ENCODE data around the gene ATXN1.
"Not testable (repeated sequence)": the region's sequence is repeated elsewhere in the genome, so short reads cannot be mapped to it uniquely, and the experiment has no call there.

The ATXN1 gene

GRCh38 chr6:16760516-16761470, at the start of gene ATXN1:
Gene ATXN1, minus strand, starts transcription at chr6:16761460.
- DNase-seq: no peak

DNA sequence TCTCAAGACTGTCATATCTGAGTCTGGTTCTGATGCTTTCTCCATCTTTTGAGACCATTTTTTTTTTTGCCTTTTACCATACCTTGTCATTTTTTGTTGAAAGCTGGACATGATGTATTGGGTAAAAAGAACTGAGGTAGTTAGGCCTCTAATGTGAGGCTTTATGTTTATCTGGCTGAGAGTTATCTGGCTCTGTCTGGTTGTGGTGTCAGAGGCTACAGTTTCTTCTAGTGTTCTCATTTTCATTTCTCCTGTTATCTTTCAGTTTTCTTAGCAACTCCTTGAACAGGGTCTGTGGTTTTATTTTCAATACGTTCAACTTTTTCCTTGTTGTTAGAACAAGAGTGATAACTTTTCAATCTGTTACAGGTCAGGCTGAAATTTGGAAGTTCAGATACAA, 49.2 kb upstream of the ATXN1 start:
- no peak for DNase-seq

GRCh38 chr6:16809753-16810358, 48.6 kb upstream of the ATXN1 start:
- no peak for DNase-seq

GRCh38 chr6:16807956-16808355, 46.7 kb upstream of the ATXN1 start:
- no peak for DNase-seq

GRCh38 chr6:16806363-16806762, 45.1 kb upstream of the ATXN1 start:
- no peak for DNase-seq

GRCh38 chr6:16805243-16805950, 44.1 kb upstream of the ATXN1 start:
- DNase-seq: no peak

- DNase-seq: no peak
Observed at GRCh38 chr6:16804546-16805242, 43.4 kb upstream of the ATXN1 start.

DNA sequence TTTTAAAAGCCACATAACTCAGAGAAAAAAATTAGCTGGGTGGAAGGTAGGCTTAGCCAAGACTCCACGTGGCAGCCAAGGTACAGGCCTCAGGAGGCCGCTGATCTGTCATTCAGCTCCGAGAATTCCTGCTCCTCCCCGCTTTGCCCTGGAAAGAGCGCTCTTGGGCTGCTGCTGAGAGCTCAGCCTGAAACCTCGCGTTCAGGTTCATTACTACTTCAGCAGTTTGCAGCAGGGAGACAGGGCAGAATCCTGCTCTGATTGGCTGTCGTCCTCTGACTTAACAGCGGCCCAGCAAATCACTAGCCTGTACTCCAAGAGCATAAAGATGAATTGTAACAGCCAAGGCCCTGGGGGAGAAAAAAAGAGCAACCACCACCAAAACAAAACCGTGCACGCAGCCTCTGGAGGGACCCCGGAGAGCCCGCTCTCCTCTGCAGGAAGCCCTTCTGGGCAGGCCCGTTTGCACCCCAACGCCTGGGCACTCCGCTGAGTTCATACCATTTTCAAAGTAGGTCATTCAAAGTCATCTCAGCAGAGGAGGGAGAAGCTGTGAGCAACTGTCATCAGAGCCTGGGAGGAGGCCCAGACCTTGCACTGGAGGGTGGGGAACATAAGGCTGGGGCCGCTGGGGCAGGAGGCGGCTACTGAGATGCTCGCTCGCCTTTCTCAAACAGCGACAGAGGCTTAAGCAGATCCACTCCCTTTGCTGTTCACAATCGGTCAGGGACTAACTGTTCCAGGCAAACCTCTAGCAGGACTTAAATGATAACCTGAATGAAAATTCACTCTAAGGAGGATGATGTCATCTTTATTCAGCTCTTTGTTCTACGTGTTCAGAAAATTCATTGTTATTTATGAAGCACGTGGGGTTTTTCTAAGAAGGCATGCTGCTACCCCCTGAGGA, 42.3 kb upstream of the ATXN1 start:
- no peak for DNase-seq

DNA sequence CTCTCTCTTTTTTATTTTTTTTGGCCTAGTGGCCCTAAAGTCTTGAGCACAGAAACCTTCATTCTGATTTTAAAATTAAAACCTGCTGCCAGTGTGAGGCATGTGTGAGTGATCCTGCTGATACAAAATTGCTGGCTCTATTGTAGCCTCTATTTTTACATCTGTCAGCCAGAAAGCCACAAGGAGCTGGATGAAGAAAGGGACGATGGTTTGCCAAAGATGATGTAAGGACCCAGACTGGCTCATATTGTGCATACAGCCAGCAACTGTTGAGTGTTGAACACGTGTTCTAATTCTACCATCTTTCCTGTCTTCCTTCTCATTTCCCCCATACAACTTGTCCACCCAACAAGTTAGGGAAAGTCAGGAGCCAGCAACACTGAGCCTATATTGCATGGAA, 40.8 kb upstream of the ATXN1 start:
- DNase-seq: no peak

GRCh38 chr6:16800942-16801341, 39.7 kb upstream of the ATXN1 start:
- DNase-seq: no peak

GRCh38 chr6:16800341-16800740, 39.1 kb upstream of the ATXN1 start:
- DNase-seq: no peak

DNA sequence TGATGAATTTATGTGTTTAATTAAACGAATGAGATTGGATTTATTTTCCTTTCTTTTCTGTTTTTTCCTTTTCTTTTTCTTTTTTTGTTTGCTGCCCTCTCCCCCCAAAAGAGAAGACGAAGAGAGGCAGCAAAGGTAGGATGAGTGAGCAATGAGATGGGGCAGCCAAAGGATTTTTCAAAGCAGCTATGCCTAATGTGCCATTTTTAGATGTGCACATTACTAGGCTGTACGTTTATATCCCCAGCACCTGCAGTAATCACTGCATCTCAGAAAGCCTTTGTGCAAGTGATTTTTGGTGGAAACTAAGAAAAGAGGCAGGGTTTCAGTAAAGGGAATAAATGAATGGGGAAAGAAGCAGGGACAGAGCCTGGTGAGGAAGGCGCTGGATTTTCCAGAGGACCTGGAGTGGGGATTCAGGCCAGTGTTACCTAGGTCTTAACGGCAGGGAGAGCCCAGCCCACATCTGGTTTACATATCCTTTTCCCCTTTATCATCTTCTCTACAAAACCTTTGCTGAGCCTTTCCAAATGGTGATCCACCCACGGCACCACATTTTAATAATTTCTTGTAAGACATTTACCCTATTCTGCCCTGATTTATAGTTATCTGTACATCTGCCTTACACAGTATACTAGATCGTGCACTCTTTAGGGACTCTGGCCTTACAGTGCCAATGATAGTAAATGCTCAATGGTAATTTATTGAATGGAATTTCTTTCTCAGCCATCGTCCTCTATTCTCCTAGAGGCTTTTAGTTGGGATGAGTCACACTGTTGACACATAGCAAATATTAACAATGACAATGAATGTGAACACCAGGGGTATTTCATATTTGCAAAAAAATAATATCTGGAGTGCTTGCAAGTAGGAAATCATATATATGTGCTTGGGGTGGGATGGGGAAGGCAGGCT, 38.3 kb upstream of the ATXN1 start:
- no peak for DNase-seq

DNA sequence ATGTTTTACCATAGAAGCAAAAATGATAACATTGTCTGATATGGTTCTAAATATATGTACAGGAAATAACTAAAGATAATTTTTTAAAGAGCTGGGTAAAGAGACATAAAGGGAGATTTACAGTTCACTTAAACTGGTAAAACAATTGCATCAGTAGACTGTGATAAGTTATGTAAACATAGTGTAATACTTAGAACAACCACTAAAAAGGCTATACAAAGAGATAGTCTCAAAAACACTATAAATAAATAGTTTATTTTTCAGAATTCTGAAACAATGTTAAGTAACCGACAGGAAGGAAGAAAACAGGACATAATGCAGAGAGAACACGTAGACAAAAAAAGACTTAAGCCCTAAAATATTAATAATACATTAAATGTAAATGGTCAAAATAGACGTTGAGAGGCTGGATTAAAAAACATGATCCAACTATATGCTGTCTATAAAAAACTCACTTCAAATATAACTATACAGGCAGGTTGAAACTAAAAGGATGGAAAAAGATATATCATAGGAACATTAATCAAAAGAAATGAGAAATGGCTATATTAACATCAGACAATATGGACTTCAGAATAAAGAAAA, 32.7 kb upstream of the ATXN1 start:
- DNase-seq: no peak

DNA sequence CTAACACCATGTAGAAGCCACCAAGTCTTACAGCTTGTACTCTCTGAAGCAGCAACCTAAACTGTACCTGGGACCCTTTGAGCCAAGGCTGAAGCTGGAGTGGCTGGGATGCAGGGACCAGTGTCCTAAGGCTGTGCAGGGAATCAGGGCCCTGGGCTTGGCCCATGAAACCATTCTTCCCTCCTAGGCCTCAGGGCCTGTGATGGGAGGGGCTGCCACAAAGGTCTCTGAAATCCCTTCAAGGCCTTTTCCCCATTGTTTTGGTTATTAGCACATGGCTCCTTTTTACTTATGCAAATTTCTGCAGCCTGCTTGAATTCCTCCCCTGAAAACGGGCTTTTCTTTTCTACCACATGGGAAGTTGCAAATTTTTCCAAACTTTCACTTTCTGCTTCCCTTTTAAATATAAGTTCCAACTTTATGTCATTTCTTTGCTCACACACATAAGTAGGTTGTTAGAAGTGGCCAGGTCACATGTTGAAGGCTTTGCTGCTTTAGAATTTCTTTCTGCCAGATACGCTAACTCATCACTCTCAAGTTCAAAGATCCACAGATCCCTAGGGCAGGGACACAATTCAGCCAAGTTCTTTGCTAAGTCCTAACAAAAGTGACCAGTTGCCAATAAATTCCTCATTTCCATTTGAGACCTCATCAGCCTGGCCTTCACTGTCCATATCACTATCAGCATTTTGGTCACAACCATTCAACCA, 28.2 kb upstream of the ATXN1 start:
- DNase-seq: no peak

- no peak for DNase-seq
Observed at GRCh38 chr6:16787128-16787682, 25.9 kb upstream of the ATXN1 start.

- no peak for DNase-seq
Observed at GRCh38 chr6:16785496-16785895, 24.2 kb upstream of the ATXN1 start.

- not testable (repeated sequence) for DNase-seq
Observed at GRCh38 chr6:16784957-16785356, 23.7 kb upstream of the ATXN1 start.

DNA sequence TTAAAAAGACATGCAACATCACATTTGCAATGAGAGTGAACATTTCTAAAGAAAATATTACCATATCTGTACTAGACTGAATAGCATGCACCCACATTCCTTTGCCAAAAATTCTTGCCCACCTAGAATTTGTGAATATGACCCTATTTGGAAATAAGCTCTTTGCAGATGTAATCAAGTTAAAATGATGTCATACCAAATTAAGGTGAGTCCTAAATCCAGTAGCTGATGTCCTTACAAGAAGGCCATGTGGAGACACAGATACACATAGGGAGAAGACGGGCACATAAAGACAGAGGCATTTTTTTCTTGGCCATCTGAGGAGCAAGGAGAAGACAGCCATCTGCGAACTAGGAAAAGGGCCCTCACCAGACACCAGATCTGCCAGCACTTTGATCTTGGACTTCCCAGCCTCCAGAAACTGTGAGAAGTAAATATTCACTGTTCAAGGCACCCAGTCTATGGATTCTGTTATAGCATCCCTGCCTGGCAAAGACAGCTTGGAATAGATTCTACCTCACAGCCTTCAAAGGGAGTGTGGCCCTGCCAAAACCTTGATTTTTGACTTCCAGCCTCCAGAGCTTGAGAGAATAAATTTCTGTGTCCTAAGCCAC, 22.8 kb upstream of the ATXN1 start:
- no peak for DNase-seq

DNA sequence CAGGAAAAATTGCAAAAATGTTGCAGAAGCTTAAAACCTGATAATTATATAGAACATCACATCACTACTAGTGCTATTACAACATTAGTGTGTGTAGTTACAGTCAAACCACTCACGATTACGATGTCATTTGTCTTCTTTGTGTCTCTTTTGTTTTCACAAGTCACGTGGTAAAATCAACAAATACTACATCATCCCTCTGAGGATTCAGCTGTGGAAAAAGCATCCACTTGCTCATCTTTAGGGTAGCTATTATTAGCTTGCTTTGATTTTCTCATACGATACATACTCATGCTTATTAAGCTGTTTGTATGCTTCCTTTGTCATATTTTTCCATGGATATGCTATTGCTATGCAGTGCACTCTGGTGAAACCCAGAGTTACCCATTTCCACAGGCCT, 22.2 kb upstream of the ATXN1 start:
- DNase-seq: no peak

Data from GOT3 (cell line).